Prostate gland (tissue), 2 donors: Measurements from ENCODE around the gene KCTD15. TPM values are rescaled to one million over a fixed set of nuclear protein-coding genes. Genes with fewer than 3 reads are reported as not detected.

Source experiments
- DNase-seq: peaks from one replicate; pipeline ENCODE4 v3.0.0-alpha.2; 2019; ENCODE audit warnings: low spot score
- H3K27ac ChIP-seq, 2 donors: fragments of 200-600 bp; sonication (generic); 2 replicates each; pipeline ENCODE4 v1.5.1; 2017 to 2019
- H3K27me3 ChIP-seq: fragments of 200-600 bp; sonication (generic); replicated peaks from 2 replicates; pipeline ENCODE4 v1.5.1; 2019; ENCODE audit not compliant: insufficient read depth
- H3K36me3 ChIP-seq, 2 donors: fragments of 200-600 bp; sonication (generic); 1 replicate in 1 of 2; 2 replicates in 1 of 2; pipeline versions ENCODE4 v1.5.1 to v1.8.1; 2017 to 2019
- H3K4me1 ChIP-seq: fragments of 200-600 bp; sonication (generic); replicated peaks from 2 replicates; pipeline ENCODE4 v1.5.1; 2019
- H3K4me3 ChIP-seq, 2 donors: fragments of 200-600 bp; sonication (generic); 2 replicates each; pipeline ENCODE4 v1.5.1; 2017 to 2019
- H3K9me3 ChIP-seq: fragments of 200-600 bp; sonication (generic); 2 replicates; pipeline ENCODE4 v1.5.1; 2017
- CTCF ChIP-seq, 4 experiments: fragments of 200-600 bp in 2 of 4; fragments of 450-650 bp in 2 of 4; sonication (generic) in 2 of 4; IDR thresholded peaks; 1 replicate in 3 of 4; 2 replicates in 1 of 4; pipeline ENCODE4 v1.5.1; 2016 to 2019; ENCODE audit warnings: antibody characterized with exemption in 4 of 4, mild to moderate bottlenecking in 2 of 4, moderate library complexity in 2 of 4
- POLR2A ChIP-seq: fragments of 450-650 bp; IDR thresholded peaks from one replicate; pipeline ENCODE4 v1.6.1; 2016; ENCODE audit warnings: antibody characterized with exemption, mild to moderate bottlenecking
- POLR2AphosphoS5 ChIP-seq: sonication (generic); formaldehyde crosslinking; IDR thresholded peaks from one replicate; pipeline ENCODE4 v1.6.1; 2017; ENCODE audit warnings: antibody characterized with exemption
- WGBS: methylation state at CpG from one replicate; pipeline ENCODE4 v1.1.5; 2018; 5-methylcytosine and 5-hydroxymethylcytosine counted together
- intact Hi-C: fragments of 100-400 bp; cut with DNase I; formaldehyde crosslinking; loops from one replicate; pipeline ENCODE4 v1.14.2; 2022
- total RNA-seq, 2 donors: library from RNA; depleted of rRNA; stranded (reverse); fragments of >200 nt; gene quantifications; one replicate each; pipeline ENCODE4 v1.1.0, GENCODE V29; 2016

KCTD15 gene
- total RNA-seq, 2 donors from 2014 or later: 41.7 to 74.6 TPM

GRCh38 chr19:33808399-33808798, 11.7 kb downstream of the KCTD15 start:
- H3K27ac ChIP-seq: no peak overlapping the region
- H3K9me3 ChIP-seq: no peaks in the 10 kb centered on the region
- TF ChIP-seq POLR2A (no peak), CTCF (IDR thresholded peaks at IDR 0.05) (no peak), POLR2AphosphoS5 (no peak)

DNA sequence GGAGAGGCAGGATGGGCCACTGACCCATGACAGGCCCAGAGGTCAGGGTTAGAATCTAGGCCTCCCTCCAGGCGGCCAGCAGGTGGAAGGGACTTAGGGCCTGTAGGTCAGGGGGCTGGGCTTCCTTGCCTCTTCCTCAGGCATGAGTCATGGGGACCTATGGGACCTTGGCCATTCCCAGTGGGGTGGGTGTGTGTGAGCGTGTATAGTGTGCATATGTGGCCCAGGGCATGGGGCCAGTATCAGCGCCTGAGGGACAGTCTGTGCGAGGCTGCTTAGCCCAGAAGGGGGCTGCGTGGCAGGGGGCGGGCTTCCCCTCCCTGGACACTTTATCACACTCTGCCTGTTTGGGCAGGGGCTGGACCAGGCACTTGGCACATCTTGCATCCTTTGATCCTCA, 13.3 kb downstream of the KCTD15 start:
- Histone ChIP-seq H3K27me3 (no peaks in the 10 kb centered on the region), H3K4me1 (peaks cover under 1% of the 10 kb centered on the region), H3K4me3 (no peak overlapping the region), H3K9me3 (no peaks in the 10 kb centered on the region), H3K36me3 (no peaks in the 10 kb centered on the region), H3K27ac (no peak overlapping the region)
- intact Hi-C loops: no loop called here
- TF ChIP-seq POLR2AphosphoS5 (no peak), POLR2A (no peak), CTCF (IDR thresholded peaks at IDR 0.05) (no peak)
- DNase-seq: no peak
- 83% methylated on average over 6 of the region's 6 CpGs for WGBS

More at GRCh38 chr19:33808399-33808798, 11.7 kb downstream of the KCTD15 start:
- H3K4me1 ChIP-seq: no peaks in the 10 kb centered on the region
- intact Hi-C loops: no loop called here
- no peaks in the 10 kb centered on the region for H3K36me3 ChIP-seq
- DNase-seq: no peak
- H3K4me3 ChIP-seq: no peak overlapping the region
- 75% methylated on average over 1 of the region's 1 CpG for WGBS
- no peaks in the 10 kb centered on the region for H3K27me3 ChIP-seq

- H3K4me3 ChIP-seq: no peak overlapping the region
- H3K27me3 ChIP-seq: no peaks in the 10 kb centered on the region
- peaks cover 5% of the 10 kb centered on the region for H3K4me1 ChIP-seq
- DNase-seq: no peak
- no peaks in the 10 kb centered on the region for H3K36me3 ChIP-seq
- intact Hi-C loops: no loop called here
- TF ChIP-seq POLR2AphosphoS5 (no peak), POLR2A (no peak), CTCF (IDR thresholded peaks at IDR 0.05) (no peak)
- no peaks in the 10 kb centered on the region for H3K9me3 ChIP-seq
- WGBS: 93% methylated on average over 11 of the region's 11 CpGs
- H3K27ac ChIP-seq: no peak overlapping the region
Observed at GRCh38 chr19:33810821-33811220, 14.2 kb downstream of the KCTD15 start.

GRCh38 chr19:33811246-33811645, 14.6 kb downstream of the KCTD15 start:
- no peak for DNase-seq
- intact Hi-C loops: no loop called here
- WGBS: 94% methylated on average over 34 of the region's 41 CpGs
- H3K27ac ChIP-seq: no peak overlapping the region
- no peaks in the 10 kb centered on the region for H3K9me3 ChIP-seq
- peaks cover 5% of the 10 kb centered on the region for H3K4me1 ChIP-seq
- TF ChIP-seq POLR2AphosphoS5 (no peak), POLR2A (no peak), CTCF (IDR thresholded peaks at IDR 0.05) (no peak)
- no peaks in the 10 kb centered on the region for H3K27me3 ChIP-seq
- H3K36me3 ChIP-seq: no peaks in the 10 kb centered on the region
- no peak overlapping the region for H3K4me3 ChIP-seq

GRCh38 chr19:33811736-33812387, 15.2 kb downstream of the KCTD15 start:
- no peak for DNase-seq
- intact Hi-C loops: no loop called here
- TF ChIP-seq POLR2A (no peak), CTCF (IDR thresholded peaks at IDR 0.05) (no peak), POLR2AphosphoS5 (no peak)
- Histone ChIP-seq H3K27me3 (no peaks in the 10 kb centered on the region), H3K4me1 (peaks cover 5% of the 10 kb centered on the region), H3K27ac (no peak overlapping the region), H3K9me3 (no peaks in the 10 kb centered on the region), H3K4me3 (no peak overlapping the region), H3K36me3 (no peaks in the 10 kb centered on the region)
- WGBS: 81% methylated on average over 13 of the region's 14 CpGs
